Measurements from ENCODE around the gene WBP11.
"Not testable (repeated sequence)": the region's sequence is repeated elsewhere in the genome, so short reads cannot be mapped to it uniquely, and the experiment has no call there.

WBP11 gene

DNA sequence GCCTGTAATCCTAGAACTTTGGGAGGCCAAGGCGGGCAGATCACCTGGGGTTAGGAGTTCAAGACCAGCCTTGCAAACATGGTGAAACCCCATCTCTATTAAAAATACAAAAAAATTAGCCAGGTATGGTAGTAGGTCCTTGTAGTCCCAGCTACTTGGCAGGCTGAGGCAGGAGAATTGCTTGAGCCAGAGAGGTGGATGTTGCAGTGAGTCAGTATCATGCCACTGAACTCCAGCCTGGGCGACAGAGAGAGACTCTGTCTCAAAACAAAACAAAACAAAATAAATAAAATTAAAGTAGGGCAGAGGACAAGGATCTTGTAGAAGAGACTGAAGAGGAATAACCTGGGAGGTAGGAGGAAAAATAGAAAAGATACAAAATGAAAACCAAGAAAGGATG is 61.3 kb downstream of the WBP11 start:
- Histone ChIP-seq H3K9me2 (ENCODE audit: low read depth, low read length) (no peaks in the 10 kb centered on the region), H3K36me3 (ENCODE audit: insufficient read depth, low read length) (no peaks in the 10 kb centered on the region), H4K20me1 (ENCODE audit: insufficient read depth, low read length) (no peaks in the 10 kb centered on the region), H2AFZ (ENCODE audit: low read length) (no peak overlapping the region), H3K4me1 (ENCODE audit: insufficient read depth, low read length, severe bottlenecking) (no peaks in the 10 kb centered on the region), H3K9me3 (ENCODE audit: low read length) (no peaks in the 10 kb centered on the region), H3K27ac (ENCODE audit: low read depth, low read length, poor library complexity, severe bottlenecking) (no peak overlapping the region), H3K27me3 (ENCODE audit: insufficient read depth, low read length) (0 out of 2 replicates have a peak, but pooled peaks cover 3% of the 10 kb centered on the region), H3K79me2 (ENCODE audit: insufficient read depth, low read length) (no peaks in the 10 kb centered on the region), H3F3A (ENCODE audit: insufficient read depth, low read length) (no peaks in the 10 kb centered on the region), H3K9ac (ENCODE audit: low read length) (no peak overlapping the region), H3K4me2 (ENCODE audit: low read length) (no peak overlapping the region), H3K4me3 (ENCODE audit: low read depth, low read length, poor library complexity, severe bottlenecking) (no peak overlapping the region)
- TF ChIP-seq, protein P1, sequence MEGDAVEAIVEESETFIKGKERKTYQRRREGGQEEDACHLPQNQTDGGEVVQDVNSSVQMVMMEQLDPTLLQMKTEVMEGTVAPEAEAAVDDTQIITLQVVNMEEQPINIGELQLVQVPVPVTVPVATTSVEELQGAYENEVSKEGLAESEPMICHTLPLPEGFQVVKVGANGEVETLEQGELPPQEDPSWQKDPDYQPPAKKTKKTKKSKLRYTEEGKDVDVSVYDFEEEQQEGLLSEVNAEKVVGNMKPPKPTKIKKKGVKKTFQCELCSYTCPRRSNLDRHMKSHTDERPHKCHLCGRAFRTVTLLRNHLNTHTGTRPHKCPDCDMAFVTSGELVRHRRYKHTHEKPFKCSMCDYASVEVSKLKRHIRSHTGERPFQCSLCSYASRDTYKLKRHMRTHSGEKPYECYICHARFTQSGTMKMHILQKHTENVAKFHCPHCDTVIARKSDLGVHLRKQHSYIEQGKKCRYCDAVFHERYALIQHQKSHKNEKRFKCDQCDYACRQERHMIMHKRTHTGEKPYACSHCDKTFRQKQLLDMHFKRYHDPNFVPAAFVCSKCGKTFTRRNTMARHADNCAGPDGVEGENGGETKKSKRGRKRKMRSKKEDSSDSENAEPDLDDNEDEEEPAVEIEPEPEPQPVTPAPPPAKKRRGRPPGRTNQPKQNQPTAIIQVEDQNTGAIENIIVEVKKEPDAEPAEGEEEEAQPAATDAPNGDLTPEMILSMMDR (IDR thresholded peaks at IDR 0.05; ENCODE audit: low read length): no peak
- TF ChIP-seq EZH2 (IDR thresholded peaks at IDR 0.05; ENCODE audit: borderline replicate concordance, low read length): no peak

DNA sequence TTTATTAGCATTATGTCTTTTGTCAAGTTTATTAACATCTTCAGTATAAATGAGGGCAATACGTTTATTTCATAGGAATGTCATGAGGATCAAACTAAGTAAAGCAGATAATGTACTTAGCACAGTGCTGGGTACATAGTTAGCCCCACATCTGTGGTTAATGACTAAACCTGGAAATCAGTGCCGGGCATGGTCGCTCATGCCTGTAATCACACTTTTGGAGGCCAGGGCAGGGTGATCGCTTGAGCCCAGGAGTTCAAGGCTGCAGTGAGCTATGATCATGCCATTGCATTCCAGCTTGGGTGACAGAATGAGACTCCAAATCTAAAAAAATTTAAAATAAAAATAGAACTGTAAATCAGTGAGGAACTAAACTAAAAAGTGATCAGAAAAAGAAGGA is 62.1 kb downstream of the WBP11 start:
- no peaks in the 10 kb centered on the region for H4K20me1 ChIP-seq (ENCODE audit: insufficient read depth, low read length)
- TF ChIP-seq EZH2 (IDR thresholded peaks at IDR 0.05; ENCODE audit: borderline replicate concordance, low read length): no peak
- TF ChIP-seq, protein P1 (IDR thresholded peaks at IDR 0.05; ENCODE audit: low read length): no peak
- no peak overlapping the region for H3K27ac ChIP-seq (ENCODE audit: low read depth, low read length, poor library complexity, severe bottlenecking)
- H3K79me2 ChIP-seq (ENCODE audit: insufficient read depth, low read length): no peaks in the 10 kb centered on the region
- no peaks in the 10 kb centered on the region for H3K9me2 ChIP-seq (ENCODE audit: low read depth, low read length)
- H3K4me3 ChIP-seq (ENCODE audit: low read depth, low read length, poor library complexity, severe bottlenecking): no peak overlapping the region
- H3K9me3 ChIP-seq (ENCODE audit: low read length): no peaks in the 10 kb centered on the region
- no peak overlapping the region for H2AFZ ChIP-seq (ENCODE audit: low read length)
- H3K36me3 ChIP-seq (ENCODE audit: insufficient read depth, low read length): no peaks in the 10 kb centered on the region
- H3K9ac ChIP-seq (ENCODE audit: low read length): no peak overlapping the region
- no peaks in the 10 kb centered on the region for H3F3A ChIP-seq (ENCODE audit: insufficient read depth, low read length)
- H3K4me1 ChIP-seq (ENCODE audit: insufficient read depth, low read length, severe bottlenecking): no peaks in the 10 kb centered on the region
- no peak overlapping the region for H3K4me2 ChIP-seq (ENCODE audit: low read length)
- H3K27me3 ChIP-seq (ENCODE audit: insufficient read depth, low read length): 0 out of 2 replicates have a peak, but pooled peaks cover 3% of the 10 kb centered on the region

DNA sequence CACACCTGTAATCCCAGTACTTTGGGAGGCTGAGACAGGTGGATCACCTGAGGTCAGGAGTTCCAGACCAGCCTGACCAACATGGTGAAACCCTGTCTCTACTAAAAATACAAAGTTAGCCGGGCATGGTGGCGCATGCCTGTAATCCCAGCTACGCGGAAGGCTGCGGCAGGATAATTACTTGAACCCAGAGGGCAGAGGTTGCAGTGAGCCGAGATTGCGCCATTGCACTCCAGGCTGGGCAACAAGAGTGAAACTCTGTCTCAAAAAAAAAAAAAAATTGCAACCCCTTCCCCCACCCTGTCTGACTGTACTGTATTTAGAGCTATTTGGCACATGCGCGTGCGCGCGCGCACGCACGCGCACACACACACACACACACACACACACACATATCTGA is 66.8 kb downstream of the WBP11 start:
- not testable (repeated sequence) for H3K4me2 ChIP-seq (ENCODE audit: low read length); H4K20me1 ChIP-seq (ENCODE audit: insufficient read depth, low read length); H3K27ac ChIP-seq (ENCODE audit: low read depth, low read length, poor library complexity, severe bottlenecking); H3K4me3 ChIP-seq (ENCODE audit: low read depth, low read length, poor library complexity, severe bottlenecking); H3K9me3 ChIP-seq (ENCODE audit: low read length); H3K36me3 ChIP-seq (ENCODE audit: insufficient read depth, low read length); H3F3A ChIP-seq (ENCODE audit: insufficient read depth, low read length); H3K27me3 ChIP-seq (ENCODE audit: insufficient read depth, low read length); H2AFZ ChIP-seq (ENCODE audit: low read length); H3K4me1 ChIP-seq (ENCODE audit: insufficient read depth, low read length, severe bottlenecking); H3K79me2 ChIP-seq (ENCODE audit: insufficient read depth, low read length); H3K9me2 ChIP-seq (ENCODE audit: low read depth, low read length); H3K9ac ChIP-seq (ENCODE audit: low read length)

All from OCI-LY1 (cell line).